Activated CD8-positive, alpha-beta T cell treated with anti-CD3 and anti-CD28 coated beads for 36 hours (primary cell): Measurements from ENCODE around the gene LCN6. TPM values are rescaled to one million over a fixed set of nuclear protein-coding genes. Genes with fewer than 3 reads are reported as not detected.

Experiments used
- ATAC-seq: fragments of 200-7000 bp; cut with Tn5 transposase; one replicate; pipeline ENCODE4 v1.10.0; 2021; ENCODE audit warnings: mild to moderate bottlenecking, moderate library complexity
- CTCF ChIA-PET: fragments of 350-600 bp; sonication (Branson Sonifier 250); formaldehyde crosslinking; loops from one replicate; lab custom pipeline; 2021; ENCODE audit warnings: antibody characterized with exemption; lab: Charles Lee
- POLR2A ChIA-PET: fragments of 350-600 bp; sonication (Branson Sonifier 250); formaldehyde crosslinking; loops from one replicate; lab custom pipeline; 2021; ENCODE audit warnings: antibody characterized with exemption; lab: Charles Lee
- DNase-seq: peaks from one replicate; pipeline ENCODE4 v3.0.0-alpha.2; 2020
- H3K27ac Mint-ChIP-seq: one replicate; pipeline ENCODE4 v1.8.0; 2021; ENCODE audit warnings: mild to moderate bottlenecking, mixed read lengths
- H3K27me3 Mint-ChIP-seq: one replicate; pipeline ENCODE4 v1.8.0; 2021; ENCODE audit warnings: mixed read lengths
- H3K36me3 Mint-ChIP-seq: one replicate; pipeline ENCODE4 v1.8.0; 2021; ENCODE audit warnings: low read depth, mixed read lengths
- H3K4me1 Mint-ChIP-seq: one replicate; pipeline ENCODE4 v1.8.0; 2021; ENCODE audit warnings: low read depth, mixed read lengths
- H3K4me3 Mint-ChIP-seq: one replicate; pipeline ENCODE4 v1.8.0; 2021; ENCODE audit warnings: mild to moderate bottlenecking, moderate library complexity, mixed read lengths
- H3K9me3 Mint-ChIP-seq: one replicate; pipeline ENCODE4 v1.8.0; 2021; ENCODE audit warnings: mixed read lengths
- CTCF ChIP-seq: fragments of 200-600 bp; IDR thresholded peaks from one replicate; pipeline ENCODE4 v1.8.0; 2022; ENCODE audit warnings: antibody characterized with exemption, mild to moderate bottlenecking
- intact Hi-C: fragments of 100-400 bp; cut with micrococcal nuclease; formaldehyde crosslinking; loops from one replicate; pipeline ENCODE4 v1.10.0; 2022
- total RNA-seq, 2 experiments: library from RNA; stranded (reverse); gene quantifications; one replicate each; pipeline ENCODE4 v1.2.3, GENCODE V29; 2021

Gene LCN6
- total RNA-seq, 2 experiments from 2014 or later = not detected

GRCh38 chr9:136765041-136765440, 16.7 kb upstream of the LCN6 start:
- Mint-ChIP-seq H3K36me3 (no peaks in the 10 kb centered on the region), H3K4me1 (peaks cover 10% of the 10 kb centered on the region), H3K9me3 (no peaks in the 10 kb centered on the region), H3K4me3 (no peak overlapping the region), H3K27ac (no peak overlapping the region), H3K27me3 (peaks cover 15% of the 10 kb centered on the region)
- CTCF ChIA-PET = no interaction called here
- DNase-seq = no peak
- POLR2A ChIA-PET = no interaction called here
- ATAC-seq = no peak
- intact Hi-C loops = no loop called here
- no peak for TF ChIP-seq CTCF

GRCh38 chr9:136764301-136764891, 16.1 kb upstream of the LCN6 start, which contains the start of gene LCN15:
Gene LCN15 (minus strand): TSS chr9:136764518. CDS start chr9:136764488, 30 bp downstream.
- DNase-seq = no peak
- ChIA-PET CTCF (no interaction called here), POLR2A (no interaction called here)
- peaks cover 9% of the 10 kb centered on the region for H3K4me1 Mint-ChIP-seq
- no peak within 1 kb of the TSS for H3K27ac Mint-ChIP-seq
- no peak for TF ChIP-seq CTCF
- no peak within 1 kb of the TSS for H3K4me3 Mint-ChIP-seq
- no peak for ATAC-seq
- intact Hi-C loops = no loop called here
- H3K9me3 Mint-ChIP-seq = no peaks in the 10 kb centered on the region
- no peaks in the 10 kb centered on the region for H3K36me3 Mint-ChIP-seq
- peaks cover 13% of the 10 kb centered on the region for H3K27me3 Mint-ChIP-seq

GRCh38 chr9:136763649-136764035, 15.3 kb upstream of the LCN6 start:
- CTCF ChIA-PET = interaction anchor here (1.1 kb wide), 1 partner anchor 20 kb away, joined by 3 read pairs; no protein-coding TSS in a partner anchor
- POLR2A ChIA-PET = no interaction called here
- Mint-ChIP-seq H3K4me3 (no peak overlapping the region), H3K36me3 (no peaks in the 10 kb centered on the region), H3K4me1 (peaks cover 9% of the 10 kb centered on the region), H3K27me3 (peaks cover 13% of the 10 kb centered on the region), H3K9me3 (no peaks in the 10 kb centered on the region), H3K27ac (no peak overlapping the region)
- TF ChIP-seq CTCF = no peak
- intact Hi-C loops = no loop called here
- ATAC-seq = no peak
- DNase-seq = no peak

- peak; percentile 72 for ATAC-seq
These were observed 14.8 kb upstream of the LCN6 start for GRCh38 chr9:136762915-136763648.

More at GRCh38 chr9:136762915-136763648, 14.8 kb upstream of the LCN6 start:
- Mint-ChIP-seq H3K27me3 (peaks cover 12% of the 10 kb centered on the region), H3K4me3 (no peak overlapping the region), H3K27ac (no peak overlapping the region), H3K36me3 (no peaks in the 10 kb centered on the region), H3K9me3 (no peaks in the 10 kb centered on the region), H3K4me1 (peaks cover 9% of the 10 kb centered on the region)
- DNase-seq = peak; percentile 72
- CTCF ChIA-PET = interaction anchor here (1.1 to 1.9 kb wide), 2 partner anchors 8 to 21 kb away, joined by 3 to 8 read pairs; no protein-coding TSS in a partner anchor
- intact Hi-C loops = no loop called here
- TF ChIP-seq CTCF = no peak
- POLR2A ChIA-PET = no interaction called here
